Fibroblast of mammary gland (primary cell): ENCODE data around the gene ZNF576.
A peak's percentile ranks its signal among the peaks of the same experiment; 100 is the strongest.

Experiments used
- DNase-seq: peaks from one replicate; pipeline ENCODE4 v3.0.0-alpha.2; 2010; ENCODE audit warnings: low read depth
- H3K4me3 ChIP-seq: 2 replicates; pipeline ENCODE4 v1.5.1; 2011; ENCODE audit warnings: low read depth, mild to moderate bottlenecking, low read length, moderate library complexity; ENCODE audit not compliant: control insufficient read depth
- TF ChIP-seq, protein P1 (sequence below): conservative IDR thresholded peaks from 2 replicates; pipeline ENCODE4 v1.5.1; 2011; ENCODE audit warnings: low read depth, low read length, inconsistent platforms; ENCODE audit not compliant: control insufficient read depth, insufficient read depth

Gene ZNF576

DNA sequence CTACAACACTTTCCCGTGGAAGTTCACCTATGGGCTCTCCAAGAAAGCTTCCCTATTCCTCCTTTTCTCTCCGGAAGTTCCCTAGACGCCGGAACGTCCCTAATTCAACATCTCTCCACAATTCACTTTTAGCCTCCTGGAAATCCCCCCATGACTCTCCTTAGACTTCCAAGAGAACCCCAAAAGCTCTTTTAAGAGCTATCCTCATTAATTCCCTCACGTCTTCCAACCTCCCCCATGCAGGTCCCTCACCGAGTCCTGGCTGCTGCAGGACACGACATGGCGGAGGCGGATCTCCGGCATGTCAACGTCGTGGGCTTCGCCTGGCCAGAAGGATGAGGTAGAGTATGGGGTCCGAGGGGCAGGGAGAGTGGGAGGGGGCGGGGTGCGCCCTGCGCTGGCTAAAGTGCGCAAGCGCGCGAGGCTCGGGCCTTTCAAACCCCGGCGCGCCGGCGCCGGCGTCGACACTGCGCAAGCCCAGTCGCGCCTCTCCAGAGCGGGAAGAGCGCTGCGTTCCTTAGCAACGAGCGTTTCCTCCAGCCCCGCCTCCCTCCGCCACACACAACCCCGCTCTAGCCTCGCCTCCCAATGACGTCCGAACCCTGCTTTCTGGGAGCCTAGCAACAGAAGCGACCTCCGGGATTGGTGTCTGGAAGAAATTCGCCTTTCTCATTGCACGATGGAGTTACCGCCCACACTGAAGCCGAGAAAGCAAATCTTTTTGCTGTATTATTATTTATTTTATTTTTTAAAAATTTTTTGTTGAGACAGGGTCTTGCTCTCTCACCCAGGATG is 21.0 kb upstream of the ZNF576 start, which contains the start of the genes PINLYP and XRCC1:
Gene PINLYP (plus strand): TSS at position 646 of the 795 bp plus-strand sequence. CDS start 1,391 bp downstream, outside the sequence.
Gene XRCC1 (minus strand): TSS at position 372 of the 795 bp plus-strand sequence. CDS start 69 bp downstream, at position 303.
- TF ChIP-seq, protein P1, sequence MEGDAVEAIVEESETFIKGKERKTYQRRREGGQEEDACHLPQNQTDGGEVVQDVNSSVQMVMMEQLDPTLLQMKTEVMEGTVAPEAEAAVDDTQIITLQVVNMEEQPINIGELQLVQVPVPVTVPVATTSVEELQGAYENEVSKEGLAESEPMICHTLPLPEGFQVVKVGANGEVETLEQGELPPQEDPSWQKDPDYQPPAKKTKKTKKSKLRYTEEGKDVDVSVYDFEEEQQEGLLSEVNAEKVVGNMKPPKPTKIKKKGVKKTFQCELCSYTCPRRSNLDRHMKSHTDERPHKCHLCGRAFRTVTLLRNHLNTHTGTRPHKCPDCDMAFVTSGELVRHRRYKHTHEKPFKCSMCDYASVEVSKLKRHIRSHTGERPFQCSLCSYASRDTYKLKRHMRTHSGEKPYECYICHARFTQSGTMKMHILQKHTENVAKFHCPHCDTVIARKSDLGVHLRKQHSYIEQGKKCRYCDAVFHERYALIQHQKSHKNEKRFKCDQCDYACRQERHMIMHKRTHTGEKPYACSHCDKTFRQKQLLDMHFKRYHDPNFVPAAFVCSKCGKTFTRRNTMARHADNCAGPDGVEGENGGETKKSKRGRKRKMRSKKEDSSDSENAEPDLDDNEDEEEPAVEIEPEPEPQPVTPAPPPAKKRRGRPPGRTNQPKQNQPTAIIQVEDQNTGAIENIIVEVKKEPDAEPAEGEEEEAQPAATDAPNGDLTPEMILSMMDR, result no peak
- peak within 1 kb of the TSS; percentile 97 for H3K4me3 ChIP-seq
- peak; percentile 98 for DNase-seq

DNA sequence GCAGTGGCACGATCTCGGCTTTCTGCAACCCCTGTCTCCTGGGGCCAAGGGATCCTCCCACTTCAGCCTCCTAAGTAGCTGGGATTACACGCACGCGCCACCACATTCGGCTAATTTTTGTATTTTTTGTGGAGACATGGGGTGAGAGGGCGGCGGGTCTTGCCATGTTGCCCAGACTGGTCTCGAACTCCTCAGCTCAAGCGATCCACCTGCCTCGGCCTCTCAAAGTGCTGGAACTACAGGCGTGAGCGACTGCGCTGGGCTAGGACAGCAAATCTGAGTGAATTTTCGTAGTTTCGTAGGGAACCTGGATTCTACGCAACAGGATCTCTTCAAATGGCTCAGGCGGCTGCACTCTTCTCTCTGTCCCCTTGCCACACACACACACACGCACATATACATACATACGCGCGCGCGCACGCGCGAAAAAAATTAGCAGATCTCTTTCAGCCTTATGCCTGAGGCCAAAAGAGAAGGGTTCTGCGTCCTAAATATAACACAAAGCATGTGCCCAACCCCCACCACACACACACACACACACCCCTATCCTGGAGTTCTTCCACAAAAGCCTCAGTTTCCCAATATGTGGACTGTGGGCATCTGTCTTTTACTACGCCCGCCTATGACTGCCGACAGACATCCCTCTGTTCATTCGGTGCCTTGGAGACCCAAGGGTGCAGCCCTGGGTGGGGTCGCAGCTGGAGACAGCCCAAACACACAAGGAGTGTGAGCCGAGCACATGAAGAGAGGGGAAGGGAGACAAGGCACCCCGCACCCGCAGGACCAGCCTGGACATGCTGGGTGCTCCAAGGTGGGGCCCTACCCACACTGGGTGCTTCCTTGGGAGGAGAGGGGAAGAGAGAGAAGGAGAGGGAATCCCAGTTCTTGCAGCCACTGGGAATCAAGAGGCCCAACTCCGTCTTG is 20.2 kb upstream of the ZNF576 start:
- TF ChIP-seq, protein P1, result no peak
- DNase-seq, result no peak
- H3K4me3 ChIP-seq, result peak overlapping the region; percentile 46

DNA sequence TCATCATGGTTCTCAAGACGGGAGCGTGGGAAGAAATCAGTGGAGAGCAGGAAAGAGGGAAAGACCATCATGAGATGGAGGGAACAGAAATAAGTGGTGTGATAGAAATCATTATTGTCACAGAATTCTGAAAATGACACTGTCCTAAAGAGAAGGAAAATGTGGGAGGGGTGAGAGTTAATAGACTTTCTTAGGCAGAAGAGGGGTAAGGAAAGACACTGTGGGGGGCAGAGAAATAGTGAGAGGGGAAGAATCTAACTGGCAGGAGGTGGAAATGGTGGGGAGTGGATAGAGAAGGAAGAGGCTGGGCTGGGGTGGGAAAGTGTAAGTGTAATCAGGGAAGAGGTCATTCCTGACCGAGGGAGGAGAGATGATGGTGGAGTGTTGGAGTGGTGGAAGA is 17.6 kb upstream of the ZNF576 start:
- no peak overlapping the region for H3K4me3 ChIP-seq
- no peak for DNase-seq
- TF ChIP-seq, protein P1, result no peak

DNA sequence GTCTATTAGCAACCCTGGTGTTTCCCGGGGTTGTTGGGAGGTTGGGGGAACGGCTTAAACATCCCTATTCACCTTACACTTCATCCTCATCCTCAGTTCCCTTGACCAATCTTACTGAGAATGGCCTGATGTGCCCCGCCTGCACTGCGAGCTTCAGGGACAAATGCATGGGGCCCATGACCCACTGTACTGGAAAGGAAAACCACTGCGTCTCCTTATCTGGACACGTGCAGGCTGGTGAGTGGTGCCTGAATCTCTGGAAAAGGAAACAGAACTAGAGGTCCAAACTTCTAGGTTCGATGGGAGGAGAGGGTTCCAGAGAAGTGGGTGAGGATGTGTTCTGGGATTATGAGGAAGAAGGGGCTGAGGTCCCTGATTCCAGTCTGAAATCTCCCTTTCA is 14.9 kb upstream of the ZNF576 start:
- no peak for DNase-seq
- peak overlapping the region; percentile 32 for H3K4me3 ChIP-seq
- TF ChIP-seq, protein P1, result no peak

DNA sequence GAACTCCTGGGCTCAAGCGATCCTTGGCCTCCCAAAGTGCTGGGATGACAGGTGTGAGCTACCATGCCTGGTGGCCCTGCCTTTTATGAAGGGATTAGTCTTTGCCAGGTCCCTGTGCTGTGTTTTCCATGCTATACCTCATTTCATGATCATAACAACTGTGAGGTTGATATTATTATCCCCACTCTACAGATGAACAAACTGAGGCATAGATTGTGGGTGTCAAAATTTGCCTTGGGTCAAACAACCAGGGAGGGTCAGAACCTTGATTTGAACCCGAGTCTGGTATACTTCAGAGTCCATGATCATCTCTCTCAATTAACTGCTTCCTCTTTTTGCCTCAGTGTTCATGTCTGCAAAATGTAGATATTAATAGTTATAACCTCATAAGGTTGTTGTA is 13.9 kb upstream of the ZNF576 start:
- TF ChIP-seq, protein P1, result no peak
- DNase-seq, result no peak

DNA sequence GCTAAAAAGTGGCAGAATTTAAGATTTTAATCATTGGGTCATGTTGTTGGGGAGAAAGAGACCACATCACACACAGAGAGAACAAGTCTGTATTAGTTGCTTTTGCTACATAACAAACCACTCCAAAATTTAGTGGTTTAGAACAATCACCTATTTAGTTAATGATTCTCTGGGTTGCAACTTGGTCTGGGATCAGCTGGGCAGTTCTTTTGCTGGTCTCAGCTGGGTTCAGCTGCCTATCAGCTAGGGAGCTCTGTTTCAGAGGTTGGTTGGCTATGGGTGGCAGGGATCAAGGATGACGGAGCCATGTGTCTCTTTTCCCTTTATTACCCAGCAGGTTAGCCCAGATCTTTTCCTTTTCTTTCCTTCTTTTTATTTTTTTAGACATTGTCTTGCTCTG is 11.9 kb upstream of the ZNF576 start:
- H3K4me3 ChIP-seq, result no peak overlapping the region
- TF ChIP-seq, protein P1, result no peak
- DNase-seq, result no peak

More for the DNA sequence above, 13.9 kb upstream of the ZNF576 start:
- H3K4me3 ChIP-seq, result no peak overlapping the region
